ENCODE results near the gene CYP2F1. TPM values are rescaled to one million over a fixed set of nuclear protein-coding genes. Genes with fewer than 3 reads are reported as not detected.
"Not testable (repeated sequence)": the region's sequence is repeated elsewhere in the genome, so short reads cannot be mapped to it uniquely, and the experiment has no call there.

The CYP2F1 gene
- total RNA-seq, 1 donor from 2014 or later, result not detected

- FAIRE-seq; DNase-seq (ENCODE audit: low spot score in 2 of 2): not testable (repeated sequence)
Observed at GRCh38 chr19:41126765-41127203, 12.6 kb downstream of the CYP2F1 start.

GRCh38 chr19:41127362-41127761, 13.1 kb downstream of the CYP2F1 start:
- not testable (repeated sequence) for FAIRE-seq; DNase-seq (ENCODE audit: low spot score in 2 of 2)

GRCh38 chr19:41127801-41128300, 13.6 kb downstream of the CYP2F1 start:
- not testable (repeated sequence) for DNase-seq (ENCODE audit: low spot score in 2 of 2); FAIRE-seq

GRCh38 chr19:41128692-41129091, 14.5 kb downstream of the CYP2F1 start:
- FAIRE-seq (no peak), DNase-seq (ENCODE audit: low spot score in 2 of 2) (no peak)

DNA sequence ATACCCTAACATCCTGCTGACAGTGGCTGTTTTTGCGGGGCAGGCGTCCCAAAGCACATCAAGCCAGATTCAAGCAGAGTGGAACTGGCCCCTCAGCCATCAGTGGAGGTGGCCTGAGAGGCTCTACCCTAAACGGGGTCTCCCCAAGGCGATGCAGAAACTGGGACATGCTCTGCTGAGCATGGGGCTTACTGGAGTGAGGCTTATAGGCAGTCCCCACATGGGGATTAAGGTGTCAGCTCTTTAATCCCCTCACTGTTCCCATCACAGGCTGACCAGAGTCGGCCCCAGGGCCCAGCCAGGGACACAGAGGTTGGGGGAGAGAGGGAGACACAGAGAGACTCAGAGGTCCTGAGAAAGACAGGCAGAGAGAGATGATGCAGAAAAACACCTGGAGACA, 17.0 kb downstream of the CYP2F1 start:
- DNase-seq (ENCODE audit: low spot score in 2 of 2), result no peak

DNA sequence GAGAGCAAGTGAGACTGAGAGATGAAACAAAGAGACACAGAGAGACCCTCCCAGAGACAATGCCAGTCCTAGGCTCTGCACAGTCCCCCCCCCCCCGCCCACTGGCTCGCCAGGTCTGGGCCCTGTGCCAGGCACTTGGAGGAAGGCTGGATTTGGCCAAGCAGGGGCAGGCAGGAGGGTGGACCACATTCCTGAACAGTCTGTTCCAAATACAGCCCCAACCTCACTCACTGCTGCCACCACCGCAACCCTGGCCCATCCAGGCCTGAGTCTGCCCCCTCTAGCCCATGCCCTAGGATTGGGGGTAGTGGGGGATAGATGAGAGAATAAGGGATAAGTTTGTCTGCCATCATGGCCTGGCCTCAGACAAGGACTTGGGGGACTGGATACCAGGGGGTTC, 19.0 kb downstream of the CYP2F1 start:
- no peak for FAIRE-seq

More for the DNA sequence above, 17.0 kb downstream of the CYP2F1 start:
- FAIRE-seq, result no peak

DNA sequence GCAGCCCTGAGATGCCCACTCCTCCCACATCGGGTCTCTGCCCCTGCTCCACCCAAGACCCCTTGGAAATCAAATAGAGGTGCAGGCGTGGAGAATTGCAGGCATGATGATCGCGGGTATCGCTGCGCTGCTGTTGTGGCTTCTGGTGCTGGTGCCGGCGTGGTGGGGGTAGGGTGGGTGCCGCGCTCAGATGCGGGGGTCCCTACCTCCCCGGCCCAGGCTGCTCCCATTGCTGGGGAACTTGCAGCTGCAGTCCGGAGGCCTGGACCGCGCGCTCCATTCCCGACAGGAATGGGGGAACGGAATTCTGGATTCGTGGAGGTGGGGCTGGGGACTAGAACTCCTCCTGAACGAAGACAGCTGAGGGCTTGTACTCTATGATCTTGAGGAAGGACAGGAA, 20.4 kb downstream of the CYP2F1 start:
- FAIRE-seq (no peak), DNase-seq (ENCODE audit: low spot score in 2 of 2) (no peak)

More for the DNA sequence above, 19.0 kb downstream of the CYP2F1 start:
- no peak for DNase-seq (ENCODE audit: low spot score in 2 of 2)

DNA sequence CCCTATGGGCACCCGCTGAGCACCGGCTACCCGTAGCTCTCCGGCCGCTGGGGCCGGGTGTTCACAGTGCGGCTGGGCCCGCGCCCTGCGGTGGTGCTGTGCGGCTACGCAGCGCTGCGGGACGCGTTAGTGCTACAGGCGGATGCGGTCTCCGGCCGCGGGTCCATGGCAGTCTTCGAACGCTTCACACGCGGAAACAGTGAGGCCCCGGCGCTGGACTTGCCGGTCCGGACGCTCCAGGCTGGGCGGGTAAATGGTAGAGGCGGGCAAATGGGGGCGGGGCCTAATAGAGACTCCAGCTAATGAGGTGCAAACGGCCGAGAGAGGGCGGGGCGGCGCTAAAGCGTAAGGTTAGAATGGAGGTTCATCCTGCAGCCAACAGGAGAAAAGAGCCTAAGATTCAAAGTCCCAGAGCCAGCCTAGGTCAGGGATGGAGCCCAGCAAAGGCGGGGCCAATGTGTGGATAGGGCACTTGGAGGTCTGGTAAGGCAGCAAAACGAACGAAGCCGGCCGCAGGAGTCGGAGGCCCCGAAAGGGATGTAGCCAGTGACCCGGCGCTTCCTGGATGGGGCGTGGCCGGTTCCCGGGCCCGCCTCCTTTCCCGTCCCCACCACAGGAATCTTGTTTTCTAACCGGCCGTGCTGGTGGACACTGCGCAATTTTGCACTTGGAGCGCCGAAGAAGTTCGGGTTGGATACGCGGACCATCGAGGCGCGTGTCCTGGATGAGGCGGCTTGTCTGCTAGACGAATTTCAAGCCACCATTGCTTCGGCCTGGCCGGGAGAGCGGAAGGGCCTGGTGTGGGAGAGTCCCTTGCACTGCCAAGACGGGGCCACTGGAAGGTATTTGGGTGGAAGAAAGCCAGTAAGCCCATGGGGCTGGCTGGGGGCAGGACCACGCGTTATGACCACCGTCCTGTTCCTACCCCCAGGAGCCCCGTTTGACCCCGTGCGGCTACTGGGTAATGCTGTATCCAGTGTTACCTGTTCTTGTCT, 21.5 kb downstream of the CYP2F1 start:
- DNase-seq (ENCODE audit: low spot score in 2 of 2); FAIRE-seq: not testable (repeated sequence)

DNA sequence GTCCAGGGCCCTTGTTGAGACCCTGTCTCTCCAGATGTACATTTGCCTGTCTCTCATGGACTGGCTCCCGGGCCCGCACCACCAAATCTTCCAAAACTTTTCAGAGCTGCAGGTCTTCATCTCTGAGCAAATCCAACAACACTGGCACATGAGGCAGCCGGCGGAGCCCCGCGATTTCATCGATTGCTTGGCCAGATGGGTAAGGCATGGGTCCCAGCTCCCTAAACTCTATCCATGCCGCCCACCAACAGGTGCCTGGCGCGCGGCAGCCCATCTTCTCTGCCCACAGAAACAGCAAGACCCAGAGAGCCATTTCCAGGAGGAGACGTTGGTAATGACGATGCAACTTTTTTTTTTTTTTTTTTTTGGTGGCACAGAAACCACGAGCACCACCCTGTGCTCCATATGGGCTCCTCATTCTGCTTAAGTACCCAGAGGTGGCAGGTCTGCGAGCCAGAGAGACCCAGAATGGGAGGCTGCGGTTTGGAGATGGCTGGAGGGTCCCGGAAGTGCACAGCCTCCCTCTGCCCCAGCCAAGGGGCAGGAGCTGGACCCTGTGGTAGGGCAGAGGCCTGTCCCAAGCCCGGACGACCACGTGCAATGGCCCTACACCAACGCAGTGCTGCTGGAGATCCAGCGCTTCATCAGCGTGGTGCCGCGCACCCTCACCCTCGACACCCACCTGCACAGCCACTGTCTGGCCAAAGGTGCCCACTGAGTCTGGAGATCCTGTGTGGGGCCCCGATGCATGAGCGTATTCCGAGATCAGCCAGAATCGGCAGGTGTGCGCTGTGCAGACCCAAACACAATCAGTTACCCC, 22.6 kb downstream of the CYP2F1 start:
- FAIRE-seq (no peak), DNase-seq (ENCODE audit: low spot score in 2 of 2) (no peak)

- DNase-seq (ENCODE audit: low spot score in 2 of 2) (peak in 1 of 2 donors; percentile 48), FAIRE-seq (no peak)
Observed at GRCh38 chr19:41144403-41144802, 30.2 kb downstream of the CYP2F1 start.

GRCh38 chr19:41149831-41150230, 35.6 kb downstream of the CYP2F1 start:
- FAIRE-seq, result no peak
- DNase-seq (ENCODE audit: low spot score in 2 of 2), result no peak

GRCh38 chr19:41150986-41151385, 36.8 kb downstream of the CYP2F1 start:
- not testable (repeated sequence) for FAIRE-seq; DNase-seq (ENCODE audit: low spot score in 2 of 2)

DNA sequence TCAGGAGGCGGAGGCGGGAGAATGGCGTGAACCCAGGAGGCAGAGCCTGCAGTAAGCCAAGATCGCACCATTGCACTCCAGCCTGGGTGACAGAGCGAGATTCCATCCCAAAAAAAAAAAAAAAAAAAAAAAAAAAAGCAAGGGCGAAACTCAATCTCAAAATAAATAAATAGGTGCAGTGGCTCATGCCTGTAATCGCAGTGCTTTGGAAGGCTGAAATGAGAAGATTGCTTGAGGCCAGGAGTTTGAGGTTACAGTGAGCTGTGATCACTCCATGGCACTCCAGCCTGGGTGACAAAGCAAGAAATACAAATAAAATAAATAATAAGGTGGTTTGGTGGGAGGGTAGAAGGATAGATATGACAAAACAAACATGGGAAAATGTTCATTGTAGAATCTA, 39.8 kb downstream of the CYP2F1 start:
- no peak for FAIRE-seq
- DNase-seq (ENCODE audit: low spot score in 2 of 2), result no peak

DNA sequence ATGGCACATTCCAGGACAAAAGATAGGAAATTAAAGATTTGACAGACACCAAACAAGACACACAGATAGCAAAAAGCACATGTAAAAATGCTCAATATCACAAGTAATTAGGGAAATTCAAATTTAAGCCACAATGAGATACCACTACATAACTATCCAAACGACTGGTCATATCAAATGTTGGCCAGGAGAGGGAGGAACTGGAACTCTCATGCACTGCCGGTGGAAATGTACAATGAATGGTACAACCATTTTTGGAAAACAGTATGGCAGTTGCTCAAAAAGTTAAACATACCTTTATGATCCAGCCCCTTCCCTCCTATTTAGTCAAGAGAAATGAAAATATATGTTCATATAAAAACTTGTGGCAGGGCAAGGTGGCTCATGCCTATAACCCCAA, 42.0 kb downstream of the CYP2F1 start:
- DNase-seq (ENCODE audit: low spot score in 2 of 2) (no peak), FAIRE-seq (no peak)

GRCh38 chr19:41159881-41160280, 45.6 kb downstream of the CYP2F1 start:
- no peak for DNase-seq (ENCODE audit: low spot score in 2 of 2)
- FAIRE-seq, result no peak

- DNase-seq (ENCODE audit: low spot score in 2 of 2) (no peak), FAIRE-seq (no peak)
Observed at GRCh38 chr19:41161903-41162302, 47.7 kb downstream of the CYP2F1 start.

DNA sequence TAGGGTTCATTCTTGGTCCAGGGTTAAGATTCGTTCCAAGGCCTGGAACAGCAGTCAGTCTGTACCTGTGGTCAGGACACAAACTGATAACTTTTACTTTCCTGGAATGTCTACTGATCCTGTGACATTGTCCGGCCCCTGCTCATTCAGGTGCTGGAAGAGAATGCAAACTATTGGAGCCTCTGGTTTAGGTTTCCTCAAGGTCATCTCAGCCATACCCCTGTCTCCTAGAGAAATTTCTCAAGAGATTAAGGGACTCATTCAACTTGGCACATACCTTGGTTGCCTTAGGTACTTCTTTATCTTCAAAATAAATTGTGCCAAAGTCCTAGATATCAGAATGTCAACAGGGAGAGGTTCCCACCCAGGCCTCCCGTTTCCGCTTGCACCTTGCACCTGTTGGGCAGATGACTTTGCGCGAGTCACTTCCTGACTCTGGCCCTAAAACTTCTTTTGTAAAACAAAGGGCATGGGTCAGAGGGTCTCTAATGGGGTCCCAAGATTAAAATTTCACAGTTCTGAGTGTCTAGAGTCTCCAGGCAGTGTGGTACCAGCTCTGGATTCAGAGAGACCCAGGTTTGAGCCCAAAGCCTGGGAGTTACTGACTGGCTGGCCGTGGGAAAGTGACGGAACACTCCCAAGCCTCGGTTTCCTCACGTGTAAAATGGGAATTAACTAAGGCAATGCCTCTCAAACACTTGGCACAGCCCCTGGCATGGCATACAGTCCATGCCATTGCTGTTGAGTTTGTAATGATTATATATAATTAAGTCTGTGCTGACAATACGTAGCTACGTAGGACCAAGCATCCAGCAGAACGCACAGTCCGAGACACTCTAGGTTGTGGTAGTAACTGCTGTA, 52.9 kb downstream of the CYP2F1 start:
- FAIRE-seq, result no peak
- DNase-seq (ENCODE audit: low spot score in 2 of 2), result no peak

GRCh38 chr19:41172297-41173164, 58.3 kb downstream of the CYP2F1 start:
- no peak for DNase-seq (ENCODE audit: low spot score in 2 of 2)
- FAIRE-seq, result no peak
